HEK293 (cell line): ENCODE results near the gene HMSD.

Experiments used
- CTCF ChIA-PET: fragments of 350-600 bp; formaldehyde crosslinking; extraction: SDS; loops from one replicate; lab custom pipeline; 2021; ENCODE audit warnings: antibody characterized with exemption; lab: Yijun Ruan, JAX
- POLR2A ChIA-PET: fragments of 300-600 bp; formaldehyde crosslinking; extraction: SDS; loops from one replicate; lab custom pipeline; 2020; ENCODE audit warnings: antibody characterized with exemption, inconsistent platforms; lab: Yijun Ruan, JAX
- H3K27ac ChIP-seq: fragments of 200-500 bp; sonication (Bioruptor generic); 2 replicates; pipeline ENCODE4 v1.5.1; 2014; ENCODE audit warnings: low read depth, low read length, control low read depth, inconsistent platforms; ENCODE audit errors: extremely low read depth
- H3K36me3 ChIP-seq, 2 experiments: fragments of 200-500 bp in 1 of 2; sonication (Bioruptor generic) in 1 of 2; 1 replicate in 1 of 2; 2 replicates in 1 of 2; pipeline ENCODE4 v1.5.1; 2014 to 2017; ENCODE audit warnings: inconsistent platforms in 2 of 2, low read length in 2 of 2; ENCODE audit not compliant: control insufficient read depth in 2 of 2, insufficient read depth in 1 of 2
- H3K4me1 ChIP-seq: fragments of 200-500 bp; sonication (Bioruptor generic); 2 replicates; pipeline ENCODE4 v1.5.1; 2014; ENCODE audit warnings: mild to moderate bottlenecking, low read length, inconsistent platforms; ENCODE audit not compliant: control insufficient read depth, insufficient read depth
- H3K4me3 ChIP-seq: 2 replicates; pipeline ENCODE4 v1.5.1; 2011; ENCODE audit warnings: low read depth, mild to moderate bottlenecking, control low read depth, low read length, moderate library complexity
- H3K9me3 ChIP-seq: fragments of 200-500 bp; sonication (Bioruptor generic); 2 replicates; pipeline ENCODE4 v1.5.1; 2014; ENCODE audit warnings: low read depth, low read length, inconsistent platforms; ENCODE audit not compliant: control insufficient read depth, insufficient read depth
- HOXC10 ChIP-seq: sonication (generic); formaldehyde crosslinking; IDR thresholded peaks from 2 replicates; pipeline ENCODE4 v1.8.1; 2023; ENCODE audit warnings: mild to moderate bottlenecking, missing genetic modification reagents
- IKZF3 ChIP-seq: fragments of 450-650 bp; IDR thresholded peaks from 2 replicates; pipeline ENCODE4 v1.5.0; 2018; ENCODE audit warnings: missing biosample characterization, mild to moderate bottlenecking, missing genetic modification characterization, moderate library complexity
- KLF1 ChIP-seq: fragments of 450-650 bp; formaldehyde crosslinking; IDR thresholded peaks from 2 replicates; pipeline ENCODE4 v1.5.1; 2016; ENCODE audit warnings: missing biosample characterization, missing genetic modification characterization
- PATZ1 ChIP-seq: fragments of 450-650 bp; formaldehyde crosslinking; IDR thresholded peaks from 2 replicates; pipeline ENCODE4 v1.5.1; 2016; ENCODE audit warnings: missing biosample characterization, missing genetic modification characterization
- PRDM2 ChIP-seq: fragments of 450-650 bp; formaldehyde crosslinking; IDR thresholded peaks from 2 replicates; pipeline ENCODE4 v1.5.1; 2016; ENCODE audit warnings: missing biosample characterization, missing genetic modification characterization, borderline replicate concordance
- SCRT2 ChIP-seq: fragments of 450-650 bp; formaldehyde crosslinking; IDR thresholded peaks from 2 replicates; pipeline ENCODE4 v1.5.1; 2016; ENCODE audit warnings: missing biosample characterization, missing genetic modification characterization
- TSHZ1 ChIP-seq: fragments of 450-650 bp; formaldehyde crosslinking; IDR thresholded peaks from 2 replicates; pipeline ENCODE4 v1.5.1; 2016; ENCODE audit warnings: missing biosample characterization, missing genetic modification characterization, borderline replicate concordance
- ZNF148 ChIP-seq: fragments of 450-650 bp; formaldehyde crosslinking; IDR thresholded peaks from 2 replicates; pipeline ENCODE4 v1.5.0; 2017; ENCODE audit warnings: missing biosample characterization, missing genetic modification characterization, borderline replicate concordance
- ZNF169 ChIP-seq: fragments of 450-650 bp; formaldehyde crosslinking; IDR thresholded peaks from 2 replicates; pipeline ENCODE4 v1.5.1; 2016; ENCODE audit warnings: missing biosample characterization, missing genetic modification characterization
- ZNF18 ChIP-seq: fragments of 450-650 bp; formaldehyde crosslinking; IDR thresholded peaks from 2 replicates; pipeline ENCODE4 v1.5.1; 2016; ENCODE audit warnings: missing biosample characterization, missing genetic modification characterization
- ZNF2 ChIP-seq: fragments of 450-650 bp; formaldehyde crosslinking; IDR thresholded peaks from 2 replicates; pipeline ENCODE4 v1.5.1; 2016; ENCODE audit warnings: missing biosample characterization, missing genetic modification characterization
- ZNF350 ChIP-seq: fragments of 450-650 bp; formaldehyde crosslinking; IDR thresholded peaks from 2 replicates; pipeline ENCODE4 v1.5.0; 2017; ENCODE audit warnings: missing biosample characterization, mild to moderate bottlenecking, missing genetic modification characterization
- ZNF366 ChIP-seq: fragments of 450-650 bp; formaldehyde crosslinking; conservative IDR thresholded peaks from 2 replicates; pipeline ENCODE4 v1.5.1; 2016; ENCODE audit warnings: missing biosample characterization, missing genetic modification characterization
- ZNF37A ChIP-seq: fragments of 450-650 bp; IDR thresholded peaks from 2 replicates; pipeline ENCODE4 v1.5.1; 2018; ENCODE audit warnings: missing biosample characterization, missing genetic modification characterization
- ZNF423 ChIP-seq: fragments of 450-650 bp; formaldehyde crosslinking; IDR thresholded peaks from 2 replicates; pipeline ENCODE4 v1.5.1; 2016; ENCODE audit warnings: missing biosample characterization, missing genetic modification characterization
- ZNF48 ChIP-seq: fragments of 450-650 bp; formaldehyde crosslinking; IDR thresholded peaks from 2 replicates; pipeline ENCODE4 v1.5.1; 2016; ENCODE audit warnings: missing biosample characterization, missing genetic modification characterization
- ZNF548 ChIP-seq: fragments of 450-650 bp; formaldehyde crosslinking; IDR thresholded peaks from 2 replicates; pipeline ENCODE4 v1.5.1; 2016; ENCODE audit warnings: missing biosample characterization, missing genetic modification characterization
- ZNF777 ChIP-seq: fragments of 450-650 bp; formaldehyde crosslinking; IDR thresholded peaks from 2 replicates; pipeline ENCODE4 v1.5.1; 2017; ENCODE audit warnings: missing biosample characterization, missing genetic modification characterization, borderline replicate concordance
- ZNF791 ChIP-seq: fragments of 450-650 bp; formaldehyde crosslinking; IDR thresholded peaks from 2 replicates; pipeline ENCODE4 v1.5.1; 2016; ENCODE audit warnings: missing biosample characterization, missing genetic modification characterization

Gene HMSD

GRCh38 chr18:63986885-63987284 is 37.8 kb downstream of the HMSD start:
- Histone ChIP-seq H3K4me3 (no peak overlapping the region), H3K36me3 (no peaks in the 10 kb centered on the region), H3K9me3 (no peaks in the 10 kb centered on the region), H3K27ac (no peak overlapping the region), H3K4me1 (no peaks in the 10 kb centered on the region)
- CTCF ChIA-PET: interaction anchor here (1.1 kb wide), 1 partner anchor 51 kb away, joined by 3 read pairs; no protein-coding TSS in a partner anchor
- TF ChIP-seq SCRT2 (tag by site-specific recombination) (no peak), KLF1 (tag by site-specific recombination) (no peak), ZNF548 (tag by site-specific recombination) (no peak), PATZ1 (no peak), ZNF2 (tag by site-specific recombination) (no peak), ZNF18 (tag by site-specific recombination) (no peak), HOXC10 (CRISPR knock-in tag) (no peak), ZNF37A (tag by site-specific recombination) (no peak), ZNF169 (tag by site-specific recombination) (no peak), ZNF350 (tag by site-specific recombination) (no peak), IKZF3 (tag by site-specific recombination) (no peak), ZNF423 (no peak), ZNF48 (tag by site-specific recombination) (no peak)
- POLR2A ChIA-PET: no interaction called here

- Histone ChIP-seq H3K36me3 (no peaks in the 10 kb centered on the region), H3K9me3 (no peaks in the 10 kb centered on the region), H3K4me1 (no peaks in the 10 kb centered on the region), H3K4me3 (no peak overlapping the region), H3K27ac (no peak overlapping the region)
- ChIA-PET POLR2A (no interaction called here), CTCF (interaction anchor here (0.5 to 1.1 kb wide), 4 partner anchors 52 to 204 kb away, joined by 3 read pairs; no protein-coding TSS in a partner anchor)
- TF ChIP-seq TSHZ1: no peak
- TF ChIP-seq PRDM2 (tag by site-specific recombination): no peak
- TF ChIP-seq ZNF366: no peak
- no peak for TF ChIP-seq ZNF777
- TF ChIP-seq ZNF148 (tag by site-specific recombination): no peak
- TF ChIP-seq ZNF791: no peak
Measured at GRCh38 chr18:63987743-63988142, 38.6 kb downstream of the HMSD start.
